Caco-2 (cell line): Measurements from ENCODE around the gene ROBO4. TPM values are rescaled to one million over a fixed set of nuclear protein-coding genes. Genes with fewer than 3 reads are reported as not detected.

Source experiments
- BruUV-seq: library from RNA; stranded (reverse); fragments of 400-500 nt; replicated peaks from 2 replicates; lab custom pipeline; 2021; lab: Mats Ljungman, UMichigan
- CTCF ChIA-PET: fragments of 300-600 bp; sonication (Branson Sonifier 250); formaldehyde crosslinking; loops from one replicate; lab custom pipeline; 2022; ENCODE audit warnings: antibody characterized with exemption; lab: Charles Lee
- POLR2A ChIA-PET: fragments of 300-600 bp; sonication (Branson Sonifier 250); formaldehyde crosslinking; loops from one replicate; lab custom pipeline; 2022; ENCODE audit warnings: antibody characterized with exemption; lab: Charles Lee
- DNase-seq, 2 experiments: peaks; one replicate each; pipeline versions ENCODE4 v3.0.0 to v3.0.0-alpha.2; 2020 to 2022
- H3K27me3 ChIP-seq: replicated peaks from 2 replicates; pipeline ENCODE4 v1.6.0; 2011; ENCODE audit warnings: low read length; ENCODE audit not compliant: control insufficient read depth, insufficient read depth
- H3K36me3 ChIP-seq: 2 replicates; pipeline ENCODE4 v1.5.1; 2011; ENCODE audit warnings: low read length; ENCODE audit not compliant: control insufficient read depth, insufficient read depth
- H3K4me1 ChIP-seq: fragments of 250-450 bp; sonication (Bioruptor Pico); 2 replicates; pipeline ENCODE4 v1.5.1; 2020; ENCODE audit warnings: mild to moderate bottlenecking
- H3K4me3 ChIP-seq: 2 replicates; pipeline ENCODE4 v1.5.1; 2011; ENCODE audit warnings: low read depth, mild to moderate bottlenecking, control low read depth, low read length
- H3K9me3 ChIP-seq: fragments of 250-450 bp; sonication (Bioruptor Pico); 2 replicates; pipeline ENCODE4 v1.5.1; 2020; ENCODE audit warnings: mild to moderate bottlenecking, moderate library complexity
- H3K27ac Mint-ChIP-seq: one replicate; pipeline ENCODE4 v1.8.0; 2022; ENCODE audit warnings: mixed read lengths; ENCODE audit not compliant: unreplicated experiment
- H3K27me3 Mint-ChIP-seq: one replicate; pipeline ENCODE4 v1.8.0; 2022; ENCODE audit warnings: mixed read lengths; ENCODE audit not compliant: insufficient read depth, unreplicated experiment
- H3K36me3 Mint-ChIP-seq: one replicate; pipeline ENCODE4 v1.8.0; 2022; ENCODE audit warnings: mild to moderate bottlenecking, mixed read lengths; ENCODE audit not compliant: insufficient read depth, unreplicated experiment
- H3K4me1 Mint-ChIP-seq: one replicate; pipeline ENCODE4 v1.8.0; 2022; ENCODE audit warnings: low read depth, mixed read lengths; ENCODE audit not compliant: unreplicated experiment
- H3K4me3 Mint-ChIP-seq: one replicate; pipeline ENCODE4 v1.8.0; 2022; ENCODE audit warnings: mild to moderate bottlenecking, moderate library complexity, mixed read lengths; ENCODE audit not compliant: unreplicated experiment
- H3K9me3 Mint-ChIP-seq: one replicate; pipeline ENCODE4 v1.8.0; 2022; ENCODE audit warnings: mixed read lengths; ENCODE audit not compliant: unreplicated experiment
- CTCF ChIP-seq, 2 experiments: fragments of 200-600 bp in 1 of 2; IDR thresholded peaks; 1 replicate in 1 of 2; 2 replicates in 1 of 2; pipeline versions ENCODE4 v1.5.1 to v1.8.0; 2011 to 2022; ENCODE audit warnings: antibody characterized with exemption in 1 of 2, control low read depth in 1 of 2, inconsistent platforms in 1 of 2, low read depth in 1 of 2, low read length in 1 of 2, mild to moderate bottlenecking in 1 of 2, moderate library complexity in 1 of 2; ENCODE audit not compliant: insufficient read depth in 1 of 2, severe bottlenecking in 1 of 2, unreplicated experiment in 1 of 2
- intact Hi-C: fragments of 100-400 bp; cut with micrococcal nuclease; formaldehyde crosslinking; loops from one replicate; pipeline ENCODE4 v1.10.0; 2022; ENCODE audit not compliant: unreplicated experiment
- total RNA-seq: library from RNA; stranded (reverse); gene quantifications from 2 replicates; pipeline ENCODE4 v1.2.3, GENCODE V29; 2022

The ROBO4 gene
- total RNA-seq, 1 experiment from 2014 or later: not detected

- Histone ChIP-seq H3K36me3 (no peaks in the 10 kb centered on the region), H3K4me3 (no peak overlapping the region), H3K4me1 (no peaks in the 10 kb centered on the region), H3K9me3 (no peaks in the 10 kb centered on the region), H3K27me3 (no peaks in the 10 kb centered on the region)
- H3K36me3 Mint-ChIP-seq: no peaks in the 10 kb centered on the region
- BruUV-seq: no TSS peak
- no peak overlapping the region for H3K27ac Mint-ChIP-seq
- H3K9me3 Mint-ChIP-seq: no peaks in the 10 kb centered on the region
- intact Hi-C loops: no loop called here
- POLR2A ChIA-PET: no interaction called here
- H3K27me3 Mint-ChIP-seq: no peaks in the 10 kb centered on the region
- H3K4me1 Mint-ChIP-seq: no peaks in the 10 kb centered on the region
- H3K4me3 Mint-ChIP-seq: no peak overlapping the region
- CTCF ChIA-PET: no interaction called here
- no peak for DNase-seq
- TF ChIP-seq CTCF (IDR thresholded peaks at IDR 0.05; ENCODE audit: insufficient read depth in 1 of 2, low read depth in 1 of 2, low read length in 1 of 2, severe bottlenecking in 1 of 2, unreplicated experiment in 1 of 2): no peak
Observed at GRCh38 chr11:124942466-124943253, 45.0 kb upstream of the ROBO4 start.

GRCh38 chr11:124941703-124942102 lies 44.0 kb upstream of the ROBO4 start:
- Histone ChIP-seq H3K36me3 (no peaks in the 10 kb centered on the region), H3K4me3 (no peak overlapping the region), H3K9me3 (no peaks in the 10 kb centered on the region), H3K27me3 (no peaks in the 10 kb centered on the region), H3K4me1 (no peaks in the 10 kb centered on the region)
- BruUV-seq: no TSS peak
- intact Hi-C loops: no loop called here
- DNase-seq: no peak
- Mint-ChIP-seq H3K4me3 (no peak overlapping the region), H3K36me3 (no peaks in the 10 kb centered on the region), H3K27ac (no peak overlapping the region), H3K4me1 (no peaks in the 10 kb centered on the region), H3K9me3 (no peaks in the 10 kb centered on the region), H3K27me3 (no peaks in the 10 kb centered on the region)
- ChIA-PET POLR2A (no interaction called here), CTCF (interaction anchor here (0.9 to 1.0 kb wide), 2 partner anchors 201 to 485 kb away, joined by 3 read pairs; no protein-coding TSS in a partner anchor)
- no peak for TF ChIP-seq CTCF (IDR thresholded peaks at IDR 0.05; ENCODE audit: insufficient read depth in 1 of 2, low read depth in 1 of 2, low read length in 1 of 2, severe bottlenecking in 1 of 2, unreplicated experiment in 1 of 2)

GRCh38 chr11:124938970-124939369 lies 41.3 kb upstream of the ROBO4 start:
- Histone ChIP-seq H3K27me3 (no peaks in the 10 kb centered on the region), H3K36me3 (no peaks in the 10 kb centered on the region), H3K4me3 (no peak overlapping the region), H3K9me3 (no peaks in the 10 kb centered on the region), H3K4me1 (peaks cover 13% of the 10 kb centered on the region)
- ChIA-PET POLR2A (interaction anchor here (0.5 kb wide), 1 partner anchor 1529 kb away, joined by 7 read pairs; no protein-coding TSS in a partner anchor), CTCF (interaction anchor here (1.3 kb wide), 1 partner anchor 63 kb away, joined by 3 read pairs; no protein-coding TSS in a partner anchor)
- H3K27me3 Mint-ChIP-seq: peaks cover 2% of the 10 kb centered on the region
- DNase-seq: no peak
- H3K9me3 Mint-ChIP-seq: no peaks in the 10 kb centered on the region
- TF ChIP-seq CTCF (IDR thresholded peaks at IDR 0.05; ENCODE audit: insufficient read depth in 1 of 2, low read depth in 1 of 2, low read length in 1 of 2, severe bottlenecking in 1 of 2, unreplicated experiment in 1 of 2): no peak
- no peak overlapping the region for H3K4me3 Mint-ChIP-seq
- H3K27ac Mint-ChIP-seq: no peak overlapping the region
- no TSS peak for BruUV-seq
- H3K4me1 Mint-ChIP-seq: no peaks in the 10 kb centered on the region
- H3K36me3 Mint-ChIP-seq: no peaks in the 10 kb centered on the region
- intact Hi-C loops: no loop called here
